ENCODE results near the gene RABEPK.
"Not testable (repeated sequence)": the region's sequence is repeated elsewhere in the genome, so short reads cannot be mapped to it uniquely, and the experiment has no call there.

RABEPK gene

GRCh38 chr9:125254231-125254630 lies 53.9 kb downstream of the RABEPK start:
- no peak for DNase-seq

GRCh38 chr9:125255781-125256391 lies 55.5 kb downstream of the RABEPK start:
- no peak for DNase-seq

- no peak for DNase-seq
These were observed 57.9 kb downstream of the RABEPK start for GRCh38 chr9:125258160-125258785.

GRCh38 chr9:125258832-125259534 lies 58.6 kb downstream of the RABEPK start:
- DNase-seq, result peak; percentile 86

GRCh38 chr9:125260561-125260960 lies 60.2 kb downstream of the RABEPK start:
- DNase-seq, result no peak

- peak; percentile 96 for DNase-seq
These were observed 61.4 kb downstream of the RABEPK start, which contains the start of gene GAPVD1 for GRCh38 chr9:125261501-125262293. TSS of gene GAPVD1 (plus strand) at chr9:125261826. CDS start at chr9:125298922, 37,096 bp downstream.

GRCh38 chr9:125262294-125262991 lies 62.1 kb downstream of the RABEPK start:
- no peak for DNase-seq

- DNase-seq, result not testable (repeated sequence)
These were observed 63.7 kb downstream of the RABEPK start for GRCh38 chr9:125264068-125264467.

- no peak for DNase-seq
These were observed 68.2 kb downstream of the RABEPK start for GRCh38 chr9:125268394-125269013.

GRCh38 chr9:125269014-125269397 lies 68.7 kb downstream of the RABEPK start:
- no peak for DNase-seq

- DNase-seq, result no peak
These were observed 70.7 kb downstream of the RABEPK start for GRCh38 chr9:125271081-125271480.

GRCh38 chr9:125272697-125273096 lies 72.4 kb downstream of the RABEPK start:
- peak; percentile 32 for DNase-seq

GRCh38 chr9:125276771-125277170 lies 76.4 kb downstream of the RABEPK start:
- DNase-seq, result no peak

GRCh38 chr9:125277411-125277810 lies 77.1 kb downstream of the RABEPK start:
- DNase-seq, result no peak

GRCh38 chr9:125280945-125281344 lies 80.6 kb downstream of the RABEPK start:
- DNase-seq, result no peak

All from inflammatory macrophage treated with lipopolysaccharide for 4 hours (primary cell).